ENCODE data around the gene LINC00305.

LINC00305 gene

DNA sequence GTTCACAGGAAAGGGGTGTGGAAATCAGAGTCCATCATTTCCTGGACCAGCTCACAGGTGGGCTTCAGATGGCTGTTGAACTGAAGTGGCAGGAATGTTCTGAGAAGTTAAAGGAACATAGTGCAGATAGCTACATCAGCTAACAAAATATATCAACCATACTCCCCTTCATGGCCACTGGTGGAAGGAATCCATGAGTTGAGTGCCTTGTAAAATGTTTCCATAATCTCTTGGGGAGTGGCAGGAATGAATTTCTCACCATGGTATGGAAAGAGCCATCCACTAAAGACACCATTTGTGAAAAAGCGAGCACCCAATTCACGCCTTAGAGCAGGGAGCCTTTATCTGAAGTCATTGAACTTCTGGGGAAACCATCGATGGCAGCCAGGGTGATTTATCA, at the start of gene LINC00305:
Gene LINC00305, minus strand, starts transcription at position 101 of the 400 bp plus-strand sequence.
- H3K4me1 Mint-ChIP-seq = no peaks in the 10 kb centered on the region
- H3K27ac Mint-ChIP-seq = no peak within 1 kb of the TSS
- CTCF ChIA-PET = no interaction called here
- H3K9me3 Mint-ChIP-seq = no peaks in the 10 kb centered on the region
- no peak within 1 kb of the TSS for H3K4me3 Mint-ChIP-seq
- no peak for DNase-seq
- no peaks in the 10 kb centered on the region for H3K36me3 Mint-ChIP-seq
- H3K27me3 Mint-ChIP-seq = no peaks in the 10 kb centered on the region

DNA sequence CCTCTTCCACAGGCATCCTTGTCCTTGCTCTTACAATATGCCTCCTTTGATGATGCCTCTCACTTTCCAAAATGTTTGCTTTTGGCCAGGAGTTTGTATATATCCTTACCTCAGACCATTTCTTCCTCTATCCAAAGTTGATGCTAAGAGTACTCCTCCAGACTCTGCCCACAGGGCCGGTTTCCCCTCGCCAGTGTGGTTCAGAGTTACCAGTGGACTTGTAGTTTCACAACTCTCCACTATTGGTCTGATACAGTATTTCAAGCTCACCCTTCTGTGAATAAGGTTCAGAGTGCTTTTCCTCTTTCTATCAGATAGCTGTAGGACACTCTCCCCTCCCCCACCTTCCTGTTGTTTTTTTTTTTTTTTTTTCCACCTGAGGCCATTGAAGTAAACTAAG, 42.2 kb upstream of the LINC00305 start:
- Mint-ChIP-seq H3K4me3 (no peak overlapping the region), H3K27ac (no peak overlapping the region), H3K4me1 (no peaks in the 10 kb centered on the region), H3K27me3 (peaks cover 4% of the 10 kb centered on the region), H3K36me3 (no peaks in the 10 kb centered on the region), H3K9me3 (no peaks in the 10 kb centered on the region)
- DNase-seq = no peak
- CTCF ChIA-PET = no interaction called here

DNA sequence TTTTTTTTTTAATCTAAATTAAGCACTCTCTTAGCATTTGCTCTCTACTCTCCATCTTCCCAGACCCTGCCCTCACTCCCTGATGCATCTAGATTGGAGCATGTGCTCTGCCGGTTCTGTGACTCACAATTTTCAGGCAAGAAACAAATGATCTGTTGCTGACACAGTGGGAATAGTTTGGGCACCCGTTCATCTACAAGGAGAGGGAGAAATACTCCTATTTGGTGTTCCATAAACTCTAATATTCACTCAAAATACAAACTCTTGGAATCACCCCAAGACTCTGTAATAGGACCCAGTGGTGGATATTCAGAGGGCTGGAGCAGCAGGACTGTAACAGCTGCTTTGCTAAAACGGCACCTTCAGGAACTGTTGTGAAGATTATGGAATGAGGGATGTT, 37.1 kb upstream of the LINC00305 start:
- Mint-ChIP-seq H3K27me3 (no peaks in the 10 kb centered on the region), H3K4me3 (no peak overlapping the region), H3K9me3 (no peaks in the 10 kb centered on the region), H3K27ac (no peak overlapping the region), H3K36me3 (no peaks in the 10 kb centered on the region), H3K4me1 (no peaks in the 10 kb centered on the region)
- CTCF ChIA-PET = no interaction called here
- no peak for DNase-seq

DNA sequence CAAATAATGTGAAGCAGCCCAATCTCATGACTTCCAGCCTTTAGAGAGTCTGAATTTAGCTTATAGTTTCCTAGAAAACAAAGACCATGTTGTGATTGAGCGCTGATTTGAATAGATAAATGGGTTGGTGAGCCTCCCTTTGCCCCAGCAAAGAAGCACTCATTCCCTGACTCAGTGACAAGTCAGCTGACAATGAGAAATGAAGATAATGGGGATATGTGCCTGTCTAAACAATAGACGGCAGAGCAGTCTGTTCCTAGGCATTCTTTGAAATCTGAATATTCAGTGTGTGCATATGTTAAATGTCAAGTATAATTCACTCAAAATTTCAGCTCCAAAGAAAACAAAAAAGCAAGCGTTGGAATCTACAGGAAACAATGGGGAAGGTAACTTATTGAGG, 34.8 kb upstream of the LINC00305 start:
- no peak overlapping the region for H3K4me3 Mint-ChIP-seq
- H3K4me1 Mint-ChIP-seq = no peaks in the 10 kb centered on the region
- H3K27ac Mint-ChIP-seq = no peak overlapping the region
- DNase-seq = no peak
- CTCF ChIA-PET = no interaction called here
- no peaks in the 10 kb centered on the region for H3K36me3 Mint-ChIP-seq
- H3K9me3 Mint-ChIP-seq = no peaks in the 10 kb centered on the region
- no peaks in the 10 kb centered on the region for H3K27me3 Mint-ChIP-seq

DNA sequence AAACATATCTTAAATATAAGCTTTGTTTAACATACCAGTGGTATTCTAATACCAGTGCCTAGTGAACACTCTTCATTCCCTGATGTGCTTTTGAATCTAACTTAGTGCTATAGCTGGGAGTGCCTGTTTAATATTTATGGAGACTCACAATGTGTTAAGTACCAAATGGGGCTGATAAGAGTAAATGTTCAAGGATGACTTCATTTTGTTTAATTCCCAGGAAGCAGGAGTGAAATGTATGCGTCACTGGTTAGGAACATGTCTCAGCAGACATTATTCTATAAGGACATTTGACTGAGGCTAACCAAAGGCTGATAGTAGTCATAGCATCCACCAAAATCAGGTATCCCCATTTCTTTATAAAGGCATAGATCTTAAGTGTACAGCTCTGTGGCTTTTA, 31.7 kb upstream of the LINC00305 start:
- DNase-seq = no peak
- no peaks in the 10 kb centered on the region for H3K27me3 Mint-ChIP-seq
- H3K4me1 Mint-ChIP-seq = no peaks in the 10 kb centered on the region
- H3K4me3 Mint-ChIP-seq = no peak overlapping the region
- no peaks in the 10 kb centered on the region for H3K36me3 Mint-ChIP-seq
- no peak overlapping the region for H3K27ac Mint-ChIP-seq
- CTCF ChIA-PET = no interaction called here
- no peaks in the 10 kb centered on the region for H3K9me3 Mint-ChIP-seq

DNA sequence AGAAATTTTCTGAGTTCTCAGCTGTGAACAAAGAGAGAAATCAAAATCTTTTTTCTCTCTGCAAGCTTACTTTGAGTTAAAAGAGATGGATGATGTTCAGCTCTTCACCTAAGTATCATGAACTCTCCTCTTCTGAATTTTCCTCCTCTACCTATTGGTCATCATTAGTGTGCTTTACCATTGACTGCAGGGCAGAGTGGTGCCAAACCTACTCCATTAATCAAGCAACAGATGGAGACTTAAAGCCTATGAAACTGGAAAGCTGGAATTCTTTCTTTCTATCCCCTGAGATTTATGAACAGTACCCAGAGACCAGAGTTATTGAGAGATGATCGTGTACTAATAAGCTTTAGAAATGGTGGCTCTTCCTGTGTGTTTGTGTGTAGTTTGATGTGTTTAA, 31.3 kb upstream of the LINC00305 start:
- DNase-seq = no peak
- no peak overlapping the region for H3K27ac Mint-ChIP-seq
- no peaks in the 10 kb centered on the region for H3K9me3 Mint-ChIP-seq
- no peaks in the 10 kb centered on the region for H3K36me3 Mint-ChIP-seq
- no peaks in the 10 kb centered on the region for H3K4me1 Mint-ChIP-seq
- H3K4me3 Mint-ChIP-seq = no peak overlapping the region
- CTCF ChIA-PET = no interaction called here
- H3K27me3 Mint-ChIP-seq = no peaks in the 10 kb centered on the region

DNA sequence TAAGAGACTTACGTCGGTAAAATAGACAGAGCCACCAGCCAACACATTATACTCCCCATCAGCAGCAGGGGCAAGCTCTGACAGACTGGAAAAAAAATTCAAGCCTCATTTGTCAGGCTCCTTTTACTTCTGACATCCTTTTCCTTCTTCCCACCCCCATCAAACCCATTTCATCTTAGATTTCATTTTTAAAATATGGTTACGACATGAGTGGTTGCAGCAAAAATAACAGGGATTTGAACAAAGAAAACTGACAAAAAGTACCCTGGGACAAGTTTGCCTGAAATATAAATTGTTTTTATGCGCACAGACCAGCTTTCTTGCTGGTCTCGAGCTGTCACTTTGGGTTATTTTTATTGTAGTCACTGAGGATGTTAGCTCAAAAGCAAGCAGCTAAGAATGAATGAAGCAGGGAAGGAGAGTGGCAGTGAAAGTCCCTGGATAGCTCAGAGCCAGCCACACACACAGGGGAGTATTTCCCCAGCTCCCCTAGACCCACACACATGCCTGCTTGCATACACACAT, 30.7 kb upstream of the LINC00305 start:
- Mint-ChIP-seq H3K36me3 (no peaks in the 10 kb centered on the region), H3K4me3 (no peak overlapping the region), H3K9me3 (no peaks in the 10 kb centered on the region), H3K4me1 (no peaks in the 10 kb centered on the region), H3K27me3 (no peaks in the 10 kb centered on the region), H3K27ac (no peak overlapping the region)
- DNase-seq = no peak
- CTCF ChIA-PET = no interaction called here

DNA sequence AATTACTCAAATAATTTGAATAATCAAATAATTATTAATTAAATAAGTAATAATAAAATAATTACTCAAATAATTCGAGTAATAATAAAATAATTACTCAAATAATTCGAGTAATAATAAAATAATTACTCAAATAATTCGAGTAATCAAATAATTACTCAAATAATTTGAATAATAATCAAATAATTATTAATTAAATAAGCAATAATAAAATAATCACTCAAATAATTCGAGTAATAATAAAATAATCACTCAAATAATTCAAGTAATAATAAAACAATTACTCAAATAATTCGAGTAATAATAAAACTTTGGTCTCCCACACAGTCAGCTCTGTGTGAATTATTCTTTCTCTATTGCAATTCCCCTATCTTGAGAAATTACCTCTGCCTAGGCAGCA, 30.0 kb upstream of the LINC00305 start:
- Mint-ChIP-seq H3K27ac (no peak overlapping the region), H3K9me3 (no peaks in the 10 kb centered on the region), H3K36me3 (no peaks in the 10 kb centered on the region), H3K4me1 (no peaks in the 10 kb centered on the region), H3K4me3 (no peak overlapping the region), H3K27me3 (no peaks in the 10 kb centered on the region)
- CTCF ChIA-PET = no interaction called here
- DNase-seq = no peak

DNA sequence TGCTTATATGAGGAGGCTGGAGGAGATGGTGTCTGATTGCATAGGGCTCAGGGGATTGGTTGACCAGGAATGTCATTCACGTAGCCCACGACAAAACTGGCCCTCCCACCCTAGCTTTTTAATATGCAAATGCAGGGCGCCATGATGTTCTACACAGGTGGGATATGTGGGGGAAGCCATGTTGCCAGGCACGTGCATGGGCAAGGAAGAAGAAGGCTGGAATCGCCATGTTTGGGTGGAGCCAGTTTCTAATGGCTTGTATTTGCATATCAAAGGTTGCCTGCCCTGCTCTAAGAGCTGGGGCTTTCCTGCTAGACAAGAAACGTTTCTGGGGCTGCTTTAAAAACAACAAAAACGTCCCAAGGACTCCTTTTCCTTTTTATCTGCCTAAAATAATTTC, 26.5 kb upstream of the LINC00305 start:
- Mint-ChIP-seq H3K36me3 (no peaks in the 10 kb centered on the region), H3K27ac (no peak overlapping the region), H3K4me3 (no peak overlapping the region), H3K4me1 (no peaks in the 10 kb centered on the region), H3K27me3 (no peaks in the 10 kb centered on the region), H3K9me3 (no peaks in the 10 kb centered on the region)
- no peak for DNase-seq
- CTCF ChIA-PET = no interaction called here

DNA sequence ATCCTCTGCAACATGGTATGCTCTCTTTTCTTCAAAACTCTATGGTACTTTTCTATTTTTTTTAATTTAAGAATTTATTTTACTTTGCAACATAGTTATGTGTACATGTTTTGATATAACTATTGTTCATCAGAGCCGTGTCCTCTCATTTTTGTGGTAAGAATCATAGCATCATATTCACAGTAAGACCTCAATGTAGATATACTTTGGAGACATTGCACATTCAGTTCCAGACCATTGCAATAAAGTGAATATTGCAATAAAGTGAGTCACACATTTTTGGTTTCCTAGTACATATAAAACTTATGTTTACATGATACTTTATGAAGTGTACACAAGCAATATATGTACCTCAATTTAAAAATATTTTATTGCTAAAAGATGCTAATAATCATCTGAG, 22.7 kb upstream of the LINC00305 start:
- DNase-seq = no peak
- CTCF ChIA-PET = no interaction called here
- H3K4me1 Mint-ChIP-seq = no peaks in the 10 kb centered on the region
- H3K27ac Mint-ChIP-seq = no peak overlapping the region
- no peaks in the 10 kb centered on the region for H3K9me3 Mint-ChIP-seq
- no peaks in the 10 kb centered on the region for H3K36me3 Mint-ChIP-seq
- H3K27me3 Mint-ChIP-seq = no peaks in the 10 kb centered on the region
- no peak overlapping the region for H3K4me3 Mint-ChIP-seq

DNA sequence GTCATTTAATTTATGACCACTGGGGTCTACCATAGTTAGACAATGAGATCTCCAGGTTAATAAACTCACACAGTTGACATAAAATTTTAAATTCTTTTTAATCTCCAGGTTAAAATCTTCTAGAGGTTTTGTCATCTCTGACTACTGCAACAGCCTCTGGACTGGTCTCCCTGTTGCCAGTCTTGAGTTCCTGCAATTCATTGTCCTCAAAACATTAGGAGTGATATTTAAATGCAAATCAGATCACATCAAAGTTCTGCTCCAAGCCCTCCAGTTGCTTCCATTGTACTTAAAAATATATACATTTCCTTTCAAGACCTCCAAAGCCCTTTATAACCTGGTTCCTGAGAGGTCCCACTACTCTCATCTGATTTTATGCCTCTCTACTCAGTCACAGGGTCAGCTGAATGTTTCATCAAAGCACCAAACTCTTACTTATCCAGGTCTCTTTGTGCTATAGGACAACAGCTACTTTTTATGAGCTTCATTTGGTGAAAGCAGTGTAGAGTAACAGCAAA, 18.6 kb upstream of the LINC00305 start:
- H3K36me3 Mint-ChIP-seq = no peaks in the 10 kb centered on the region
- H3K27ac Mint-ChIP-seq = no peak overlapping the region
- H3K4me3 Mint-ChIP-seq = no peak overlapping the region
- H3K27me3 Mint-ChIP-seq = no peaks in the 10 kb centered on the region
- H3K9me3 Mint-ChIP-seq = no peaks in the 10 kb centered on the region
- no peaks in the 10 kb centered on the region for H3K4me1 Mint-ChIP-seq
- CTCF ChIA-PET = no interaction called here
- no peak for DNase-seq

DNA sequence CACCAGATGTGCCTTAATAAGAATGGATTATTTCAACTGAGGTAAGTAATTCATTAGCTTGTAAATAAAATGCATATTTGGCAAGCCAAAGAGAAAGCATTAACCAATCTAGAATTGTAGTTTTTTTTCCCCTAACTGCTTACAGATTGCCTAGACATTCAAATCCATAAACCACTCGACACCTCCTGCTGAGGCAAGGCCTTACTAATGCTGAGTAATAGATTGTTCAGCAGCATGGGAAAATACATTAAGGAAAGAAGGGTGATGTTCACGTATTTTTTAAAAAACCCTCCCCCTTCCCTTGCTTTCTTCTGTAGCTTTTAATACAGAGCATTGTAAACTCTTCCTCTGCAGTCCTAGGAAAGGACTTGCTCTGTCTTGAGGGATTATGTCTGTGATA, 17.0 kb upstream of the LINC00305 start:
- no peak for DNase-seq
- CTCF ChIA-PET = no interaction called here
- H3K4me1 Mint-ChIP-seq = no peaks in the 10 kb centered on the region
- H3K27me3 Mint-ChIP-seq = no peaks in the 10 kb centered on the region
- no peaks in the 10 kb centered on the region for H3K9me3 Mint-ChIP-seq
- no peak overlapping the region for H3K4me3 Mint-ChIP-seq
- no peak overlapping the region for H3K27ac Mint-ChIP-seq
- H3K36me3 Mint-ChIP-seq = no peaks in the 10 kb centered on the region

DNA sequence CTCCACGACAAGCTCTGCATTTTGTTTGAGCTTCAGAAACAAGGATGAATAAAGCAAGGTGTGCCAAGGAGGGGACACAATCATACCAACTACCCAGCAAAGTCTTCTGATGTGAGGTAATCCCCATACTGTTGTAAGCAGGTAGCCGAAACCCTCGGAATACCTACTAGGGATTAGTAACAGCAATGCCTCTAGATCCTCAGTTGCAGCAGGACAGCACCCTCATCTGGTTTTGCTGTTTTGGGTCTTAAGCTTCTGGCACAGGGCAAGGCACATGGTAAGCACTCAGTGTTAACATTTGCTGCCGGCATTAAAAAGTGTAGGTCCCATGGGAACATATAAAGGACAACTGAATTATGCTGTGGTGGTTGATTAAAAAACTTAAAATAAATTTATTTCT, 16.0 kb upstream of the LINC00305 start:
- no peaks in the 10 kb centered on the region for H3K9me3 Mint-ChIP-seq
- H3K4me1 Mint-ChIP-seq = no peaks in the 10 kb centered on the region
- H3K27me3 Mint-ChIP-seq = no peaks in the 10 kb centered on the region
- CTCF ChIA-PET = no interaction called here
- DNase-seq = no peak
- no peak overlapping the region for H3K4me3 Mint-ChIP-seq
- no peak overlapping the region for H3K27ac Mint-ChIP-seq
- no peaks in the 10 kb centered on the region for H3K36me3 Mint-ChIP-seq

DNA sequence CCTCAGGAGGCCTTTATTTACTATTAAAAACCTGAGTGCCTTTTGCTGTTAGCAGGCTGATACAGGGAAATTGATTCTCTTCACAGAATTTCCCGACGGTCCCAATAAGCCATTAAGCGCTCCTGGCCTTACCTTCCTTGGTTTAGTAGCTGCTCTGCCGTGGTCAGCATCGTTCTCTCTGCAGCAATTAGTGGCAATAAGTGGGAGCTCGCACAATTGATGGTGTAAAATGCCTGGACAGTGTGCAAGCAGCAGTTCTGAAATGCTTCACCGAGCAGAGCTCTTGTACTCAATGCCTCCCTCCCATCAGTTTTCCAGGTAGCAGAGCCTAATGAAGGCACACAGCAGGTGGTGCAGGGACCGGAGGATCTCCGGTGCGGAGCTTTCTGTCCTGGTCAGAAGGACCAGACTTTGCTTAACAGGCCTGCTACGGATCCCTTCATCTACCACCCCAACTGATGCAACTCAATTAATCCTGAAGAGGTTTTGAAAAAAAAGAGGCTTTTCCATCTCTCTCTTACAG, 1.1 kb upstream of the LINC00305 start:
- H3K4me3 Mint-ChIP-seq = no peak overlapping the region
- no peak for DNase-seq
- H3K9me3 Mint-ChIP-seq = no peaks in the 10 kb centered on the region
- CTCF ChIA-PET = no interaction called here
- no peaks in the 10 kb centered on the region for H3K4me1 Mint-ChIP-seq
- H3K27me3 Mint-ChIP-seq = no peaks in the 10 kb centered on the region
- H3K36me3 Mint-ChIP-seq = no peaks in the 10 kb centered on the region
- no peak overlapping the region for H3K27ac Mint-ChIP-seq

DNA sequence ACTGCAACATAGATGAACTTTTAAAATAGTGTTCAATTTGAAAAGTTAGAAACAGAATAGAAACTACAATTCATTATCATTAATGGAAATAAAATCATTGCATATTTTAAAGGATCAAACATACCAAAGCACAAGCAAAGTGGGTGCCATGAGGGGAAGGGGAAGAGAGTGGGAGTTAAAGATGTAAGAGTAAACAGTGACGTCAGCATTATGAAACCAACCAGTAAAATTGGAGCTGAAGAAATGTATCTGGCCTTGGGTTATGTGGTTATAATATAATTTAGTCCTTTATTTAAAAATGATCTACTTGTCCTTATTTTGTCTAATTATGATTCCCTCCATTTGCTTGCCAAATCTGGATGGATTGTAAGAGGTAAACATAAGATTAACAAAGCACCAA, 6.0 kb downstream of the LINC00305 start:
- no peak for DNase-seq
- no peaks in the 10 kb centered on the region for H3K9me3 Mint-ChIP-seq
- H3K4me3 Mint-ChIP-seq = no peak overlapping the region
- H3K4me1 Mint-ChIP-seq = no peaks in the 10 kb centered on the region
- no peaks in the 10 kb centered on the region for H3K36me3 Mint-ChIP-seq
- no peaks in the 10 kb centered on the region for H3K27me3 Mint-ChIP-seq
- CTCF ChIA-PET = no interaction called here
- H3K27ac Mint-ChIP-seq = no peak overlapping the region

DNA sequence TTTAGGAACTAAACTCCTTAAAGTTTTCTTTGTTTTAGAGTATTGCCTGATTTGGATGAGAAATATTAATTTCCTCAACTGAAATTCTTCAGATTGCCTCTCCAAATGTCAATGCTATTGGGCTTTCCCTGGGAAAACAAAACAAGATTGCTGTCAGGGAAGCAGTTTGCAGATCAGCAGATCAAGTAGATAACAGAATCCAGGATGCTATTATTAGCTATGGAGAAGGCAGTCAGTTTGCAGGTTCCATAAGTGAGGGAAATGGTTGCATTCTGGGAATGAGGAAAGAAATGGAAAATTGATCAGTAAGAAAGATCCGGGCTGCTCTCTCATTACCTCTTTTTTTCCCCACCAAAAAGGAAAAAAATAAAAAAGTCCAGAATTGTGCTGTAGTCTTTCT, 11.0 kb downstream of the LINC00305 start:
- Mint-ChIP-seq H3K36me3 (no peaks in the 10 kb centered on the region), H3K4me3 (no peak overlapping the region), H3K9me3 (no peaks in the 10 kb centered on the region), H3K4me1 (no peaks in the 10 kb centered on the region), H3K27ac (no peak overlapping the region), H3K27me3 (no peaks in the 10 kb centered on the region)
- DNase-seq = no peak
- CTCF ChIA-PET = no interaction called here
